ENCODE measurements around the gene IQCB1.

Gene IQCB1

DNA sequence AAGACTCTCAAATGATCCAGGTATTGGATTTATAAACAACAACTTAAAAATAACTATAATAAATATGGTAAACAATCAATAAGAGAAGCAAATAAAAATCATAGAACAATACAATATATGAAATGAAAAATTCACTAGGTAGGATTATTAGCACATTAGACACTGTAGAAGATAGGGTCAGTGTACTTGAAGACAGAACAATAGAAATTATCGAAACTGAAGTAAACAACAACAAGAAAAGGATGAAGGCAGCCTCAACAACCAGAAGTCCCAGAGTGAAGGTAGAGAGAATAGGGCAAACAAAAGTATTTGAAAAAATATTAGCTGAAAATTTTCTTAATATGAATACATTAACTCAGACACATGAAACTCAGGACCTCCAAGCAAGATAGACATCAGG, 11.9 kb downstream of the IQCB1 start:
- Histone ChIP-seq H3K36me3 (ENCODE audit: control insufficient read depth, insufficient read depth, low read length) (peaks cover 6% of the 10 kb centered on the region), H3K4me3 (replicated peaks; ENCODE audit: low read depth, low read length) (no peak overlapping the region)
- DNase-seq (ENCODE audit: extremely low read depth, insufficient read length) = no peak

DNA sequence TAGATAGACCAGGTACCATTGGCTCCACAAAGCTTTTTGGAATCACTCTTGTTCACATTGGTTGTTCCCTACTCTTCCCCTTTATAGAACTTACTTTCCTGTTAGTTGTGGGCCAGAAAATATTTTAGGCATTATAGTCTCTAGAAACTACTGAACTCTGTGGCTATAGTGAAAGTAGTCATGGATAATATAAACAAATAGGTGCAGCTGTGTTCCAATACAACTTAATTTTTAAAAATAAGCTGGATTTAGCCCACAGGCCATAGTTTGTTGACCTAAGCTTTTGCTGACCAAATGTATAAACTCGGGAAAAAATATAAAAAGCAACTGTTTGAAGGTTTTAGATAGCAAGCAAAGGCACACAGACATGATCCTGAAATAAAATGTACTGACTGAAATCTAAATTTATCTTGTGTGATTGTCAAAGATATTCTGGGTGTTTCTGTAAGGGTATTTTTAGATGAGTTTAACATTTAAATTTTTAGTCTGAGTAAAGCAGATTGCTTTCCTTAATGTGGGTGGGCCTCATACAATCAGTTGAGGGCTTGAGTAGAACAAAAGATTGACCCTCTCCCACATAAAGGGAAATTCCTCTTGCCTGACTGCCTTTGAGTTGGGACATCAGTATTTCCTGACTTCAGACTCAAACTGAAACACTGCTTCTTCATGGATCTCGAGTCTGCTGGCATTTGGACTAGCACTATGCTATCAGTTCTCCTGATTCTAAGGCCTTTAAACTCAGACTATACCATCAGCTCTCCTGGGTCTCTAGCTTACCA, 13.2 kb downstream of the IQCB1 start:
- H3K36me3 ChIP-seq (ENCODE audit: control insufficient read depth, insufficient read depth, low read length) = peaks cover 7% of the 10 kb centered on the region
- TF ChIP-seq, protein P1, sequence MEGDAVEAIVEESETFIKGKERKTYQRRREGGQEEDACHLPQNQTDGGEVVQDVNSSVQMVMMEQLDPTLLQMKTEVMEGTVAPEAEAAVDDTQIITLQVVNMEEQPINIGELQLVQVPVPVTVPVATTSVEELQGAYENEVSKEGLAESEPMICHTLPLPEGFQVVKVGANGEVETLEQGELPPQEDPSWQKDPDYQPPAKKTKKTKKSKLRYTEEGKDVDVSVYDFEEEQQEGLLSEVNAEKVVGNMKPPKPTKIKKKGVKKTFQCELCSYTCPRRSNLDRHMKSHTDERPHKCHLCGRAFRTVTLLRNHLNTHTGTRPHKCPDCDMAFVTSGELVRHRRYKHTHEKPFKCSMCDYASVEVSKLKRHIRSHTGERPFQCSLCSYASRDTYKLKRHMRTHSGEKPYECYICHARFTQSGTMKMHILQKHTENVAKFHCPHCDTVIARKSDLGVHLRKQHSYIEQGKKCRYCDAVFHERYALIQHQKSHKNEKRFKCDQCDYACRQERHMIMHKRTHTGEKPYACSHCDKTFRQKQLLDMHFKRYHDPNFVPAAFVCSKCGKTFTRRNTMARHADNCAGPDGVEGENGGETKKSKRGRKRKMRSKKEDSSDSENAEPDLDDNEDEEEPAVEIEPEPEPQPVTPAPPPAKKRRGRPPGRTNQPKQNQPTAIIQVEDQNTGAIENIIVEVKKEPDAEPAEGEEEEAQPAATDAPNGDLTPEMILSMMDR (IDR thresholded peaks at IDR 0.05; ENCODE audit: insufficient read depth, low read length, poor library complexity, severe bottlenecking) = no peak
- DNase-seq (ENCODE audit: extremely low read depth, insufficient read length) = no peak
- H3K27me3 ChIP-seq (replicated peaks; ENCODE audit: control insufficient read depth, insufficient read depth, low read length) = no peaks in the 10 kb centered on the region
- H3K4me3 ChIP-seq (replicated peaks; ENCODE audit: low read depth, low read length) = no peak overlapping the region

More for the DNA sequence above, 11.9 kb downstream of the IQCB1 start:
- TF ChIP-seq, protein P1 (IDR thresholded peaks at IDR 0.05; ENCODE audit: insufficient read depth, low read length, poor library complexity, severe bottlenecking) = no peak
- no peaks in the 10 kb centered on the region for H3K27me3 ChIP-seq (replicated peaks; ENCODE audit: control insufficient read depth, insufficient read depth, low read length)

DNA sequence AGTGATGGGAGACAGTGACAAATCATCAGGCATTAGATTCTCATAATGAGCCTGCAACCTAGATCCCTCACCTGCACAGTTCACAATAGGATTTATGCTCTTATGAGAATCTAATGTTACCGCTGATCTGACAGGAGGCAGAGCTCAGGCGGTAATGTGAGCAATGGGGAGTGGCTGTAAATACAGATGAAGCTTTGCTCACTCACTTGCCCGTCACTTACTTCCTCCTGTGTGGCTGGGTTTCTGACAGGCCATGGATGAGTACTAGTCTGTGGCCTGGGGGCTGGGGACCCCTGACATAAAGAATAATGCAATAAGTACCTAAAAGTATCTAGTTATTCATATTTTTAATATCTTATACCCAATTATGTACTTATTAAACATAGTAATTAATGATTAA, 15.6 kb downstream of the IQCB1 start:
- no peaks in the 10 kb centered on the region for H3K27me3 ChIP-seq (replicated peaks; ENCODE audit: control insufficient read depth, insufficient read depth, low read length)
- H3K36me3 ChIP-seq (ENCODE audit: control insufficient read depth, insufficient read depth, low read length) = peaks cover 7% of the 10 kb centered on the region
- H3K4me3 ChIP-seq (replicated peaks; ENCODE audit: low read depth, low read length) = no peak overlapping the region
- DNase-seq (ENCODE audit: extremely low read depth, insufficient read length) = no peak
- TF ChIP-seq, protein P1 (IDR thresholded peaks at IDR 0.05; ENCODE audit: insufficient read depth, low read length, poor library complexity, severe bottlenecking) = no peak

DNA sequence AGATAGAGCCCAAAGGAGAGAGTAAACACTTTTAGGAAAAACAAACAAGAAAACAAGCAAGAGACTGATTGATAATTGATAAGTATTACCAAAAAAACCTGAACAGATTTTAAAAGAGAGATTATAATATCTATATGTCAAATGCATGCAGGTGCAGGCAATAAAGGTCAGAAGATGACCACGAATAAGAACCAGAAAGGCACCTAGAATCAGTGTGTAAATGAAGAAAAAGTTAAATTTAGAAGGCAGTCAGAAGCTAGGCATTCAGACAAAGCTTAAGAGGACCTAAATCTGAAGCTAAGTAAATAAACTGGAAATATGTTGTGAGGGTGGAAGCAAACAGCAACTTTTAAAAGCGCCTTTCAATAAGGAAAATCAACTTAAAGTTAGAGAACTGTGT, 16.3 kb downstream of the IQCB1 start:
- H3K4me3 ChIP-seq (replicated peaks; ENCODE audit: low read depth, low read length) = no peak overlapping the region
- peaks cover 7% of the 10 kb centered on the region for H3K36me3 ChIP-seq (ENCODE audit: control insufficient read depth, insufficient read depth, low read length)
- H3K27me3 ChIP-seq (replicated peaks; ENCODE audit: control insufficient read depth, insufficient read depth, low read length) = no peaks in the 10 kb centered on the region
- TF ChIP-seq, protein P1 (IDR thresholded peaks at IDR 0.05; ENCODE audit: insufficient read depth, low read length, poor library complexity, severe bottlenecking) = no peak
- no peak for DNase-seq (ENCODE audit: extremely low read depth, insufficient read length)

DNA sequence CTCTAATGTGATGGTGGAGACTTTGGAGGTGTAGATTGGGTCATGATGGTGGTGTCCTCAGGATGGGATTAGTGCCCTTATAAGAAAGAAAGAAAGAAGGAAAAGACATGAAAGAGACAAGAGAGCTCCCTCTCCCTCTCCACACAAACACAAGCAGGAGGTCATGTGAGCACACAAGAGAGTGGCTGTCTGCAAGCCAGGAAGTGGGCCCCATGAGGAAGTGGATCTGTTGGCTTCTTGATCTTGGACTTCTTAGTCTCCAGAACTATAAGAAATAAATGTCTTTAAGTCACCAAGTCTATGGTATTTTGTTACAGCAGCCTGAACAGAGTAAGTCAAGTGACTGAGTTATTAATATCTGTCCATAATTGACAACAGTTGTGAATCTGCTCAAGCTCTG, 17.1 kb downstream of the IQCB1 start:
- H3K27me3 ChIP-seq (replicated peaks; ENCODE audit: control insufficient read depth, insufficient read depth, low read length) = no peaks in the 10 kb centered on the region
- DNase-seq (ENCODE audit: extremely low read depth, insufficient read length) = no peak
- peaks cover 7% of the 10 kb centered on the region for H3K36me3 ChIP-seq (ENCODE audit: control insufficient read depth, insufficient read depth, low read length)
- TF ChIP-seq, protein P1 (IDR thresholded peaks at IDR 0.05; ENCODE audit: insufficient read depth, low read length, poor library complexity, severe bottlenecking) = no peak
- H3K4me3 ChIP-seq (replicated peaks; ENCODE audit: low read depth, low read length) = no peak overlapping the region
